Sigmoid colon (tissue), 7 donors: ENCODE results near the gene NLGN1. TPM values are rescaled to one million over a fixed set of nuclear protein-coding genes. Genes with fewer than 3 reads are reported as not detected.

Experiments
- DNase-seq: peaks from one replicate; pipeline ENCODE4 v3.0.0-alpha.2; 2019
- H3K27ac ChIP-seq, 4 donors: fragments of 200-600 bp; sonication (generic); one replicate each; pipeline ENCODE4 v1.5.1; 2016 to 2019; ENCODE audit warnings: mild to moderate bottlenecking in 1 of 4
- H3K27me3 ChIP-seq, 3 donors: fragments of 200-600 bp; sonication (generic); one replicate each; pipeline ENCODE4 v1.5.1; 2019; ENCODE audit warnings: mild to moderate bottlenecking in 1 of 3
- H3K36me3 ChIP-seq, 4 donors: fragments of 200-600 bp; sonication (generic); one replicate each; pipeline ENCODE4 v1.5.1; 2016 to 2019
- H3K4me1 ChIP-seq, 4 donors: fragments of 200-600 bp; sonication (generic); one replicate each; pipeline ENCODE4 v1.5.1; 2017 to 2019
- H3K4me3 ChIP-seq, 4 donors: fragments of 200-600 bp; sonication (generic); one replicate each; pipeline ENCODE4 v1.5.1; 2017 to 2019; ENCODE audit warnings: mild to moderate bottlenecking in 2 of 4, moderate library complexity in 1 of 4
- H3K9me3 ChIP-seq, 4 donors: fragments of 200-600 bp in 3 of 4; sonication (generic) in 3 of 4; one replicate each; pipeline versions ENCODE4 v1.5.1 to v1.6.1; 2013 to 2019
- EP300 ChIP-seq, 4 donors: sonication (generic); formaldehyde crosslinking; IDR thresholded peaks; one replicate each; pipeline ENCODE4 v1.6.1; 2017; ENCODE audit warnings: antibody characterized with exemption in 4 of 4
- POLR2A ChIP-seq, 2 donors: fragments of 450-650 bp; IDR thresholded peaks; one replicate each; pipeline ENCODE4 v1.6.1; 2016; ENCODE audit warnings: antibody characterized with exemption in 2 of 2, mild to moderate bottlenecking in 2 of 2, moderate library complexity in 2 of 2
- POLR2AphosphoS5 ChIP-seq, 4 donors: sonication (generic); formaldehyde crosslinking; IDR thresholded peaks; one replicate each; pipeline ENCODE4 v1.6.1; 2017; ENCODE audit warnings: antibody characterized with exemption in 4 of 4
- WGBS, 2 donors: extraction: QIAGEN DNeasy Blood & Tissue Kit; methylation state at CpG; one replicate each; pipeline ENCODE4 v1.1.7; 2013; 5-methylcytosine and 5-hydroxymethylcytosine counted together
- intact Hi-C: fragments of 100-400 bp; cut with DNase I; formaldehyde crosslinking; loops from one replicate; pipeline ENCODE4 v1.15.1; 2023
- polyA plus RNA-seq, 3 donors: library from polyadenylated mRNA; stranded (reverse); fragments of 200-250 nt; gene quantifications; one replicate each; pipeline ENCODE4 v1.2.3, GENCODE V29; 2013
- total RNA-seq, 4 donors: library from RNA; depleted of rRNA; stranded (reverse); fragments of >200 nt; gene quantifications; one replicate each; pipeline ENCODE4 v1.1.0, GENCODE V29; 2016
- TF ChIP-seq, protein P1 (sequence below), 4 experiments: fragments of 450-650 bp in 3 of 4; fragments of 200-600 bp in 1 of 4; IDR thresholded peaks; one replicate each; pipeline ENCODE4 v1.5.1; 2016 to 2019; ENCODE audit warnings: antibody characterized with exemption in 4 of 4, mild to moderate bottlenecking in 3 of 4, moderate library complexity in 2 of 4
- donor health status: healthy with polysubstance abuse.
- donor health status: Bipolar disorder and iron deficiency.
- donor health status: healthy.

The NLGN1 gene
- total and polyA plus RNA-seq, 7 donors, result under 0.01 to 33.5 (median 28.3) TPM; not detected in 1

DNA sequence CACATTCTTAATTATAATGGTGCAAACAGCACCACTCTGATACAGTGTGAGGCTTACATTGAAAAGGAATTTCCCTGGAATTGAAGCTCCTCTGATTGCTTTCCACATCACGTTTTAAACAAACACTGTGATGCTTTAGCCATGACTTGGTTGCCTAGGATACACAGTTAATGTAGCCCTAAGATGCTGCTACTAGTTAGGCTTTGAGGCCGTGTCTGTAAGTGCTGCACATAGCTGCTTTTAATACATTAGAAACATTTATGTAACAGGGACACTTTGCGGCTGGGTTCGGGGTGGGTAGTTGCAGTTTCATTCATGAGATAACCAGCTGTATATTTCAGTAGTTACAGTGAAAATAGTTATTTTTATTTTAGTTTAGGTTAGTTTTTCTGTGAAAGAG, 334.7 kb downstream of the NLGN1 start:
- Histone ChIP-seq H3K4me1 (no peaks in the 10 kb centered on the region), H3K36me3 (no peaks in the 10 kb centered on the region), H3K27me3 (no peaks in the 10 kb centered on the region), H3K9me3 (no peaks in the 10 kb centered on the region), H3K27ac (no peak overlapping the region), H3K4me3 (no peak overlapping the region)
- TF ChIP-seq EP300 (IDR thresholded peaks at IDR 0.05), result no peak
- TF ChIP-seq POLR2A (IDR thresholded peaks at IDR 0.05), result no peak
- TF ChIP-seq, protein P1, sequence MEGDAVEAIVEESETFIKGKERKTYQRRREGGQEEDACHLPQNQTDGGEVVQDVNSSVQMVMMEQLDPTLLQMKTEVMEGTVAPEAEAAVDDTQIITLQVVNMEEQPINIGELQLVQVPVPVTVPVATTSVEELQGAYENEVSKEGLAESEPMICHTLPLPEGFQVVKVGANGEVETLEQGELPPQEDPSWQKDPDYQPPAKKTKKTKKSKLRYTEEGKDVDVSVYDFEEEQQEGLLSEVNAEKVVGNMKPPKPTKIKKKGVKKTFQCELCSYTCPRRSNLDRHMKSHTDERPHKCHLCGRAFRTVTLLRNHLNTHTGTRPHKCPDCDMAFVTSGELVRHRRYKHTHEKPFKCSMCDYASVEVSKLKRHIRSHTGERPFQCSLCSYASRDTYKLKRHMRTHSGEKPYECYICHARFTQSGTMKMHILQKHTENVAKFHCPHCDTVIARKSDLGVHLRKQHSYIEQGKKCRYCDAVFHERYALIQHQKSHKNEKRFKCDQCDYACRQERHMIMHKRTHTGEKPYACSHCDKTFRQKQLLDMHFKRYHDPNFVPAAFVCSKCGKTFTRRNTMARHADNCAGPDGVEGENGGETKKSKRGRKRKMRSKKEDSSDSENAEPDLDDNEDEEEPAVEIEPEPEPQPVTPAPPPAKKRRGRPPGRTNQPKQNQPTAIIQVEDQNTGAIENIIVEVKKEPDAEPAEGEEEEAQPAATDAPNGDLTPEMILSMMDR (IDR thresholded peaks at IDR 0.05), result no peak
- TF ChIP-seq POLR2AphosphoS5 (IDR thresholded peaks at IDR 0.05), result no peak
- intact Hi-C loops, result no loop called here
- no peak for DNase-seq
- WGBS, 2 donors, result 61 to 74% methylated on average over 4 of the region's 4 CpGs

DNA sequence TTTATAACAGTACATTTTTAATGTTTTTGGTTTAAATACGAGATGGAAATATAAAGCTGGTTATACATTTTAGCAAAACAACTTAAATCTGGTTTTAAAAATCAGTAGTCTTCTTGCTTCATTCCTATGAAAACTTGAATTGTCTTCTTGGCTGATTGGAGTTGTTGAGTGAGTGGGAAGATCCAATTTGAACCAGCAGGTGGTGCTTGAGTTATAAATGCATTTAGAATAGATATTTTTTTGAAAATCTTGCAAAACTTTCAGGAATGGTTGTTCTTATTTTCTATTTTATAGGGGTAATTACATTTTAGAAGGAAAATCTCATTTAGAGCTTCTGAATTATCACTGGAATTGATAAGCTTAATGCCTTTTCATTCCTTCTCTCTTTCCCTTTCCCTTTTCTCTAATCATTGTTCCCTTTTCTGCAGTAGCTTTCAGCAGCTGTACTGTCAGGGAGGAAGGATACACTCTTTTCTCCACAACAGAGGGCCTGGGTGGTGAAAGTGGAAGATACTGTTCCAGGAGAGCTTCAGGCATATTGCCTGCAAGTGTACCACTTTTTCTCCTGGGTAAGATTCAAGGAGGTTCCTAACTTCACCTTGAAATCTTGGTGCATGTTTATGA, 335.6 kb downstream of the NLGN1 start:
- DNase-seq, result no peak
- intact Hi-C loops, result no loop called here
- TF ChIP-seq EP300 (IDR thresholded peaks at IDR 0.05) (no peak), POLR2A (IDR thresholded peaks at IDR 0.05) (no peak), POLR2AphosphoS5 (IDR thresholded peaks at IDR 0.05) (no peak)
- TF ChIP-seq, protein P1 (IDR thresholded peaks at IDR 0.05), result peak in 1 of 4 experiments; percentile 17
- no peaks in the 10 kb centered on the region for H3K36me3 ChIP-seq
- H3K4me3 ChIP-seq, result no peak overlapping the region
- WGBS, 2 donors, result 44 to 73% methylated on average over 1 of the region's 1 CpG
- no peaks in the 10 kb centered on the region for H3K4me1 ChIP-seq
- H3K27ac ChIP-seq, result no peak overlapping the region
- no peaks in the 10 kb centered on the region for H3K27me3 ChIP-seq
- H3K9me3 ChIP-seq, result no peaks in the 10 kb centered on the region

DNA sequence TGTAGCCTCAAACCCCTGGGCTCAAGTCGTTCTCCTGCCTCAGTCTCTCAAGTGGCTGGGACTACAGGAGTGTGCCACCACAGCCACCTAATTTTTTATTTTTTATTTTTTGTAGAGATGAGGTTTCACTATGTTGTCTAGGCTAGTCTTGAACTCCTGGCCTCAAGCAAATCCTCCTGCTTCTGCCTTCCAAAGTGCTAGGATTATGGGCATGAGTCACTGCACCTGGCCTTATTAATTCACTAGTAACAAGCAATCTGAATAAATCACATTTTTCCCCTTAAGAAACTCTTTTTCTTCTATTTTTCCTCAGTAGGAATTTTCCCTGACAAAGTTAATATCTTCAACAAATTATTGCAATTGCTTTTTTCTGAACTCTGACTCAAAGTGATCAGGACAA, 336.9 kb downstream of the NLGN1 start:
- no peak for DNase-seq
- Histone ChIP-seq H3K9me3 (no peaks in the 10 kb centered on the region), H3K4me1 (no peaks in the 10 kb centered on the region), H3K27ac (no peak overlapping the region), H3K4me3 (no peak overlapping the region), H3K36me3 (no peaks in the 10 kb centered on the region), H3K27me3 (no peaks in the 10 kb centered on the region)
- intact Hi-C loops, result no loop called here
- TF ChIP-seq POLR2A (IDR thresholded peaks at IDR 0.05), result no peak
- TF ChIP-seq, protein P1 (IDR thresholded peaks at IDR 0.05), result no peak
- no peak for TF ChIP-seq POLR2AphosphoS5 (IDR thresholded peaks at IDR 0.05)
- TF ChIP-seq EP300 (IDR thresholded peaks at IDR 0.05), result no peak
- 57 to 88% methylated on average over 1 of the region's 1 CpG for WGBS, 2 donors

DNA sequence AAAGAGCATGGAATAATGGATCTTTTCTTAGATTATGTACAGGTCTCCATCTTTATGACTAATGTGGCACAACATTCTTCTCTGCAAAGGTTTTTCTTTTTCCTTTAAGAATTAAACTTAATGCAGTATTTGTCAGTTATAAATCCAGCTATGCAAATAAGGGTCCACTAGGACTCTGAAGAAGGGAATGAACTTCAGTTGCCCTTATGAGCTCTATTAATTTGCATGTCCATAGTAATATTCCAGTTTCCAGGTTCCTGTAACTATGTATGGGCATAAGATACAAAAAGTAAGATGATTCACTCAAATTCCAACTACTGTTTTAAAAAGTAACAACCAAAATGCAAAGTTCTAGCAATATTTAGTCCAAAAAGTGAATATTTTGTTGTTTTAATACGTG, 337.4 kb downstream of the NLGN1 start:
- TF ChIP-seq POLR2AphosphoS5 (IDR thresholded peaks at IDR 0.05) (no peak), POLR2A (IDR thresholded peaks at IDR 0.05) (no peak), EP300 (IDR thresholded peaks at IDR 0.05) (no peak)
- TF ChIP-seq, protein P1 (IDR thresholded peaks at IDR 0.05), result no peak
- WGBS, 2 donors, result 14 to 45% methylated on average over 1 of the region's 1 CpG
- H3K27me3 ChIP-seq, result no peaks in the 10 kb centered on the region
- no peaks in the 10 kb centered on the region for H3K9me3 ChIP-seq
- intact Hi-C loops, result no loop called here
- H3K4me1 ChIP-seq, result no peaks in the 10 kb centered on the region
- no peak for DNase-seq
- no peak overlapping the region for H3K4me3 ChIP-seq
- H3K36me3 ChIP-seq, result no peaks in the 10 kb centered on the region
- no peak overlapping the region for H3K27ac ChIP-seq

DNA sequence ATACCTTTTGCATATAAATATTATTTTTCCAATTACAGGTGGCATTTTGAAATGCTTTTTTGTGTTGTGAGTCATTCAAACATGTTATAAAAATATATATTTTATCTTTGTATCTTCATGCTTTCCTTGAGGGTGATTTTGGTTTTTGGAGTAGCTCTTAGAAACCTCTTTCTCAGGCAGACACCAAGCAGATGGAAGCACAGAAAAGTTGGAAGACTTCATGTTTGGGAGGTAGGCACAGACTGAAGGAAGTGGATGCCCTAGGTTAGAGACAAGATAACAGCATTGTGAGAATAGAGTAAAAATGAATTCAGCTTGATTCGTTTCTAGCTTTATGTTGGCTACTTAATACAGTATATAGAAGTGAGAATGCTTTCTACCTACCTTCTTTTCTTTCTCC, 338.3 kb downstream of the NLGN1 start:
- WGBS, 2 donors, result 62 to 78% methylated on average over 1 of the region's 1 CpG
- Histone ChIP-seq H3K36me3 (no peaks in the 10 kb centered on the region), H3K27ac (no peak overlapping the region), H3K9me3 (no peaks in the 10 kb centered on the region), H3K4me1 (no peaks in the 10 kb centered on the region), H3K27me3 (no peaks in the 10 kb centered on the region), H3K4me3 (no peak overlapping the region)
- DNase-seq, result no peak
- intact Hi-C loops, result no loop called here
- TF ChIP-seq, protein P1 (IDR thresholded peaks at IDR 0.05), result no peak
- TF ChIP-seq POLR2A (IDR thresholded peaks at IDR 0.05) (no peak), EP300 (IDR thresholded peaks at IDR 0.05) (no peak)
